Measurements from ENCODE around the gene MND1.
"Not testable (repeated sequence)": the region's sequence is repeated elsewhere in the genome, so short reads cannot be mapped to it uniquely, and the experiment has no call there.

MND1 gene

GRCh38 chr4:153407906-153408305 is 63.4 kb downstream of the MND1 start:
- no peak for DNase-seq

- DNase-seq: no peak
Observed at GRCh38 chr4:153408932-153409331, 64.4 kb downstream of the MND1 start.

GRCh38 chr4:153409412-153409811 is 64.9 kb downstream of the MND1 start:
- DNase-seq: no peak

GRCh38 chr4:153409924-153410501 is 65.5 kb downstream of the MND1 start:
- DNase-seq: no peak

GRCh38 chr4:153413842-153414241 is 69.4 kb downstream of the MND1 start:
- no peak for DNase-seq

GRCh38 chr4:153416456-153416855 is 72.0 kb downstream of the MND1 start:
- not testable (repeated sequence) for DNase-seq

- DNase-seq: no peak
Observed at GRCh38 chr4:153418121-153418520, 73.6 kb downstream of the MND1 start.

- DNase-seq: no peak
Observed at GRCh38 chr4:153418558-153418957, 74.1 kb downstream of the MND1 start.

- no peak for DNase-seq
Observed at GRCh38 chr4:153419029-153419428, 74.5 kb downstream of the MND1 start.

- DNase-seq: no peak
Observed at GRCh38 chr4:153419673-153420278, 75.3 kb downstream of the MND1 start.

GRCh38 chr4:153420361-153420760 is 75.9 kb downstream of the MND1 start:
- DNase-seq: no peak

- DNase-seq: no peak
Observed at GRCh38 chr4:153421941-153422340, 77.5 kb downstream of the MND1 start.

GRCh38 chr4:153426207-153426885 is 81.9 kb downstream of the MND1 start:
- no peak for DNase-seq

GRCh38 chr4:153427363-153428071 is 83.0 kb downstream of the MND1 start:
- DNase-seq: no peak

GRCh38 chr4:153428941-153429475 is 84.5 kb downstream of the MND1 start:
- DNase-seq: no peak

- no peak for DNase-seq
Observed at GRCh38 chr4:153432965-153433753, 88.7 kb downstream of the MND1 start.

GRCh38 chr4:153433754-153434105 is 89.2 kb downstream of the MND1 start:
- no peak for DNase-seq

GRCh38 chr4:153434190-153434589 is 89.7 kb downstream of the MND1 start:
- no peak for DNase-seq

GRCh38 chr4:153438916-153439756 is 94.6 kb downstream of the MND1 start:
- DNase-seq: no peak

GRCh38 chr4:153439831-153440230 is 95.3 kb downstream of the MND1 start:
- DNase-seq: no peak

- no peak for DNase-seq
Observed at GRCh38 chr4:153440475-153440874, 96.0 kb downstream of the MND1 start.
